AG04449 (cell line): ENCODE results near the gene RANBP17.

Experiments used
- CTCF ChIA-PET: fragments of 350-600 bp; formaldehyde crosslinking; extraction: SDS; loops from one replicate; lab custom pipeline; 2021; ENCODE audit warnings: antibody characterized with exemption; lab: Yijun Ruan, JAX
- POLR2A ChIA-PET: fragments of 400-600, 350-600 bp; formaldehyde crosslinking; extraction: SDS; loops from one replicate; lab custom pipeline; 2020; ENCODE audit warnings: antibody characterized with exemption, inconsistent platforms; lab: Yijun Ruan, JAX
- DNase-seq: peaks from one replicate; pipeline ENCODE4 v3.0.0-alpha.2; 2010; ENCODE audit warnings: low read depth, low spot score
- H3K4me3 ChIP-seq: 2 replicates; pipeline ENCODE4 v1.5.1; 2011; ENCODE audit warnings: low read depth, mild to moderate bottlenecking, control low read depth, low read length
- CTCF ChIP-seq: IDR thresholded peaks from one replicate; pipeline ENCODE4 v1.5.1; 2011; ENCODE audit warnings: mild to moderate bottlenecking, moderate library complexity, low read length, control low read depth, inconsistent platforms; ENCODE audit not compliant: insufficient read depth; ENCODE audit errors: missing control alignments

RANBP17 gene

DNA sequence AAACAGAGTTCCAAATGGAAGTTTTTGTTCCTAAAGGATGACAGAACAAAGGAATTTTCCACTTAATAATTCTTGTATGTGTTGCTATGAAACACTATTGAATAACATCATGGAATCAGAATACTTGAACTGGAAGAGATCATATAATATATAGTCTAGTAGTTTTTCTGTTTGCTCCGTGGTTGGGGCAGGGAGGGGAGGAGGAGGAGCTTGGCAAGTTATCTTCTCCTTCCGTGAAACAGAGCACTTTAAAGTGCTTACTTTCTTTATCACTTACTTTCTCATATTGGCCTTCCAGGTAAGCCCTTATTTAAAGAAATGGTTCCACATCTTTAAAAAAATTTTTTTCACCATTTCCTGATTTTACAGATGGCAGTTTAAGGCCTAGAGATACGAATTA, 281.4 kb downstream of the RANBP17 start:
- DNase-seq: no peak
- ChIA-PET POLR2A (no interaction called here), CTCF (no interaction called here)
- TF ChIP-seq CTCF: no peak
- no peak overlapping the region for H3K4me3 ChIP-seq

DNA sequence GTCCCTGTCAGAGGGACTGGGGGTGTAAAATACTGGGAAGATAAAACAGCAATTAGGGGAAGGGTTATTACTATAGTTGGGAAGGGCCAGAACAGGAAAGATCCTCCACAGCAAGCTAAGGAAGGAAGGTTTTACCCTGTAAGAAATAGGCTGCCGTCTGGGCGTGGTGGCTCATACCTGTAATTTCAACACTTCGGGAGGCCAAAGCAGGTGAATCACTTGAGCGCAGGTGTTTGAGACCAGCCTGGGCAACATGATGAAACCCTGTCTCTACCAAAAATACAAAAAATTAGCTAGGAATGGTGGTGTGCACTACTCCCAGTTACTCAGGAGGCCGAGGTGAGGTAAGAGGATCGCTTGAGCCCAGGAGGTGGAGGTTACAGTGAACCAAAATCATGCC, 282.1 kb downstream of the RANBP17 start:
- no peak for DNase-seq
- CTCF ChIA-PET: no interaction called here
- POLR2A ChIA-PET: no interaction called here
- H3K4me3 ChIP-seq: no peak overlapping the region
- TF ChIP-seq CTCF: no peak

- ChIA-PET CTCF (interaction anchor here (0.9 to 1.1 kb wide), 2 partner anchors 13 to 58 kb away, joined by 3 to 4 read pairs; no protein-coding TSS in a partner anchor), POLR2A (no interaction called here)
- DNase-seq: no peak
- no peak overlapping the region for H3K4me3 ChIP-seq
- no peak for TF ChIP-seq CTCF
Observed at GRCh38 chr5:171149333-171149732, 287.5 kb downstream of the RANBP17 start.

DNA sequence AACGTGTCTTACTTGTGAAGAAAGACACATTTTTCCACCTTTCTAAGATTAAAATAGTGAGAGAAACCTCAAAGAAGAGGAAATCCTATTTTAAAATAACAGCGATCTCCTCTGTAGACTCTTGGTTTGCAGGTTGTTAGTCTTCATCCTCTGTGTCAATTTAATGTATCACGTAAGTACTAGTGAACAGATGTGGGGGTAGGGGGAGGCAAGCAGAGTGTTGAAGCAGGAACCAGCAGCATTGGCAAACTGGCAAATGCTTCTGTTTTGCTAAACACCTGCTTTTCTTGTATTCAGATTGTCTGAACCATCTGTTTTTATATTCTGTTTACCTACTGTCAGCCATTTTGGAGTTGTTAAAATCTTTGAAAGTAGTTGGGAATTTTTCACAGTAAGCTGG, 288.0 kb downstream of the RANBP17 start:
- no peak for DNase-seq
- no peak overlapping the region for H3K4me3 ChIP-seq
- CTCF ChIA-PET: interaction anchor here (0.9 kb wide), 1 partner anchor 193 kb away, joined by 3 read pairs; no protein-coding TSS in a partner anchor
- TF ChIP-seq CTCF: no peak
- POLR2A ChIA-PET: no interaction called here

- TF ChIP-seq CTCF: peak; percentile 30
- no peak overlapping the region for H3K4me3 ChIP-seq
- POLR2A ChIA-PET: no interaction called here
- CTCF ChIA-PET: interaction anchor here (0.5 to 1.2 kb wide), 8 partner anchors 16 to 407 kb away, joined by 3 to 6 read pairs (median 3); no protein-coding TSS in a partner anchor
- DNase-seq: no peak
Observed at GRCh38 chr5:171152382-171152781, 290.6 kb downstream of the RANBP17 start.

GRCh38 chr5:171155621-171156020, 293.8 kb downstream of the RANBP17 start:
- no peak for TF ChIP-seq CTCF
- no peak overlapping the region for H3K4me3 ChIP-seq
- POLR2A ChIA-PET: no interaction called here
- CTCF ChIA-PET: interaction anchor here (1.9 kb wide), 1 partner anchor 346 kb away, joined by 5 read pairs; no protein-coding TSS in a partner anchor
- no peak for DNase-seq
